H1 (cell line): ENCODE results near the gene DUSP7. TPM values are rescaled to one million over a fixed set of nuclear protein-coding genes. Genes with fewer than 3 reads are reported as not detected.

Experiments
- CTCF ChIA-PET: fragments of 300-600 bp; sonication (Branson Sonifier 250); formaldehyde crosslinking; loops from one replicate; lab custom pipeline; 2021; ENCODE audit not compliant: partially characterized antibody; lab: Charles Lee
- POLR2A ChIA-PET: fragments of 300-600 bp; sonication (Branson Sonifier 250); formaldehyde crosslinking; loops from one replicate; lab custom pipeline; 2021; ENCODE audit warnings: inconsistent platforms; ENCODE audit not compliant: partially characterized antibody; lab: Charles Lee
- DNase-seq, 2 experiments: peaks; one replicate each; pipeline versions ENCODE4 v3.0.0 to v3.0.0-alpha.2; 2010 to 2022; ENCODE audit warnings: low spot score in 2 of 2, low read depth in 1 of 2, mixed read lengths in 1 of 2
- FAIRE-seq: peaks from 2 replicates; lab custom pipeline; 2011; peaks lifted over from hg19 to GRCh38; lab: Jason Lieb, UNC
- H2AFZ ChIP-seq: 2 replicates; pipeline ENCODE4 v1.8.1; 2012; ENCODE audit warnings: low read length, inconsistent platforms
- H2AK5ac ChIP-seq: 2 replicates; pipeline ENCODE4 v1.6.1; 2013; ENCODE audit warnings: low read depth, low read length
- H2BK120ac ChIP-seq: replicated peaks from 2 replicates; pipeline ENCODE3; 2013; ENCODE audit warnings: low read depth, low read length, inconsistent platforms
- H2BK12ac ChIP-seq: 2 replicates; pipeline ENCODE4 v1.6.1; 2013; ENCODE audit warnings: low read depth, low read length
- H2BK15ac ChIP-seq: 2 replicates; pipeline ENCODE4 v1.6.1; 2013; ENCODE audit warnings: low read length
- H2BK20ac ChIP-seq: 2 replicates; pipeline ENCODE4 v1.6.1; 2013; ENCODE audit warnings: low read length
- H2BK5ac ChIP-seq: 2 replicates; pipeline ENCODE4 v1.6.1; 2013; ENCODE audit warnings: low read depth, low read length
- H3K14ac ChIP-seq: 2 replicates; pipeline ENCODE4 v1.6.1; 2013; ENCODE audit warnings: inconsistent platforms; ENCODE audit not compliant: insufficient read length
- H3K18ac ChIP-seq: 2 replicates; pipeline ENCODE4 v1.6.1; 2013; ENCODE audit warnings: low read length; ENCODE audit errors: extremely low read depth
- H3K23ac ChIP-seq: 2 replicates; pipeline ENCODE4 v1.6.1; 2013; ENCODE audit warnings: inconsistent platforms; ENCODE audit not compliant: insufficient read length
- H3K23me2 ChIP-seq: 2 replicates; pipeline ENCODE4 v1.6.1; 2013; ENCODE audit warnings: low read depth, low read length
- H3K27ac ChIP-seq: 2 replicates; pipeline ENCODE4 v1.6.1; 2011; ENCODE audit warnings: low read depth, low read length, inconsistent platforms
- H3K27me3 ChIP-seq, 4 experiments: replicated peaks in 1 of 4; 1 replicate in 1 of 4; 2 replicates in 3 of 4; pipeline versions ENCODE4 v1.6.1 to v1.8.1; 2011 to 2013; ENCODE audit warnings: low read length in 3 of 4, mild to moderate bottlenecking in 3 of 4, inconsistent platforms in 2 of 4, mixed read lengths in 2 of 4, moderate library complexity in 1 of 4; ENCODE audit not compliant: control insufficient read depth in 3 of 4, insufficient read depth in 3 of 4; ENCODE audit errors: extremely low read depth in 1 of 4
- H3K36me3 ChIP-seq, 4 experiments: 2 replicates each; pipeline versions ENCODE4 v1.6.1 to v1.8.1; 2011 to 2013; ENCODE audit warnings: mild to moderate bottlenecking in 4 of 4, low read length in 3 of 4, moderate library complexity in 2 of 4, control low read depth in 1 of 4, inconsistent platforms in 1 of 4; ENCODE audit not compliant: insufficient read depth in 4 of 4, control insufficient read depth in 2 of 4
- H3K4ac ChIP-seq: replicated peaks from 2 replicates; pipeline ENCODE3; 2013; ENCODE audit warnings: low read length, low read depth, mixed read lengths, inconsistent platforms; ENCODE audit not compliant: insufficient read length
- H3K4me1 ChIP-seq, 4 experiments: replicated peaks in 1 of 4; 1 replicate in 1 of 4; 2 replicates in 3 of 4; pipeline versions ENCODE4 v1.6.1 to v1.8.1; 2011 to 2013; ENCODE audit warnings: low read length in 3 of 4, inconsistent platforms in 2 of 4, mixed read lengths in 1 of 4; ENCODE audit not compliant: insufficient read depth in 4 of 4, control insufficient read depth in 3 of 4
- H3K4me2 ChIP-seq, 2 experiments: 2 replicates each; pipeline versions ENCODE4 v1.6.1 to v1.8.1; 2011 to 2013; ENCODE audit warnings: low read depth in 2 of 2, low read length in 2 of 2, control low read depth in 1 of 2, inconsistent platforms in 1 of 2, mild to moderate bottlenecking in 1 of 2; ENCODE audit not compliant: insufficient read depth in 1 of 2
- H3K4me3 ChIP-seq, 4 experiments: fragments of 200-600, 300-600 bp in 1 of 4; sonication (generic), shearing (Covaris generic), sonication (Bioruptor Twin) in 1 of 4; 2 replicates each; pipeline versions ENCODE4 v1.5.1 to v1.8.1; 2011 to 2016; ENCODE audit warnings: low read length in 4 of 4, low read depth in 3 of 4, control low read depth in 2 of 4, inconsistent platforms in 2 of 4, mild to moderate bottlenecking in 2 of 4, mixed read lengths in 1 of 4, moderate library complexity in 1 of 4; ENCODE audit not compliant: insufficient read depth in 2 of 4; ENCODE audit errors: extremely low read depth in 1 of 4
- H3K56ac ChIP-seq: replicated peaks from 2 replicates; pipeline ENCODE3; 2013; ENCODE audit warnings: low read depth, mild to moderate bottlenecking, mixed read lengths, low read length, inconsistent platforms; ENCODE audit not compliant: insufficient read length
- H3K79me1 ChIP-seq: 2 replicates; pipeline ENCODE4 v1.6.1; 2013; ENCODE audit warnings: low read depth, low read length, control low read depth
- H3K79me2 ChIP-seq, 2 experiments: 2 replicates each; pipeline versions ENCODE4 v1.6.1 to v1.8.1; 2012 to 2013; ENCODE audit warnings: low read length in 2 of 2, mild to moderate bottlenecking in 2 of 2, inconsistent platforms in 1 of 2; ENCODE audit not compliant: insufficient read depth in 2 of 2, control insufficient read depth in 1 of 2
- H3K9ac ChIP-seq, 4 experiments: replicated peaks in 1 of 4; 1 replicate in 1 of 4; 2 replicates in 3 of 4; pipeline versions ENCODE4 v1.6.1 to v1.8.1; 2011 to 2013; ENCODE audit warnings: low read depth in 3 of 4, low read length in 3 of 4, control low read depth in 2 of 4, mild to moderate bottlenecking in 2 of 4, moderate library complexity in 2 of 4, inconsistent platforms in 1 of 4; ENCODE audit errors: extremely low read depth in 1 of 4
- H3K9me3 ChIP-seq, 2 experiments: 2 replicates each; pipeline versions ENCODE4 v1.6.1 to v1.8.1; 2012 to 2013; ENCODE audit warnings: mild to moderate bottlenecking in 2 of 2, moderate library complexity in 2 of 2, control low read depth in 1 of 2, inconsistent platforms in 1 of 2, low read depth in 1 of 2, low read length in 1 of 2, mixed read lengths in 1 of 2; ENCODE audit not compliant: insufficient read depth in 2 of 2
- H4K20me1 ChIP-seq, 2 experiments: replicated peaks in 1 of 2; 2 replicates each; pipeline versions ENCODE3 to v1.8.1; 2011 to 2013; ENCODE audit warnings: inconsistent platforms in 2 of 2, low read length in 2 of 2, mild to moderate bottlenecking in 1 of 2; ENCODE audit not compliant: insufficient read depth in 2 of 2, control insufficient read depth in 1 of 2
- H4K5ac ChIP-seq: 2 replicates; pipeline ENCODE4 v1.6.1; 2013; ENCODE audit warnings: low read length, low read depth, mixed read lengths, inconsistent platforms; ENCODE audit not compliant: insufficient read length
- H4K8ac ChIP-seq: 2 replicates; pipeline ENCODE4 v1.8.0; 2013; ENCODE audit warnings: mild to moderate bottlenecking, moderate library complexity, low read length, inconsistent platforms; ENCODE audit not compliant: insufficient read depth; ENCODE audit errors: extremely low read depth
- H4K91ac ChIP-seq: replicated peaks from 2 replicates; pipeline ENCODE3; 2013; ENCODE audit warnings: low read length, mixed read lengths, inconsistent platforms; ENCODE audit not compliant: insufficient read length
- CTBP2 ChIP-seq: IDR thresholded peaks from 2 replicates; pipeline ENCODE4 v1.7.0; 2011; ENCODE audit warnings: borderline replicate concordance, mild to moderate bottlenecking, moderate library complexity, mixed read lengths, low read length; ENCODE audit not compliant: insufficient read depth, insufficient read length
- KDM1A ChIP-seq: fragments of 200-600, 300-600 bp; sonication (generic); IDR thresholded peaks from 2 replicates; pipeline ENCODE4 v1.7.1; 2016; ENCODE audit warnings: mild to moderate bottlenecking, low read length, borderline replicate concordance
- MAFK ChIP-seq: IDR thresholded peaks from 2 replicates; pipeline ENCODE4 v1.6.1; 2012; ENCODE audit warnings: low read depth, mild to moderate bottlenecking, improper control_type of control experiment, low read length
- NANOG ChIP-seq: IDR thresholded peaks from 2 replicates; pipeline ENCODE4 v1.6.1; 2011; ENCODE audit warnings: low read length, low read depth, mild to moderate bottlenecking, inconsistent platforms; ENCODE audit not compliant: insufficient read depth, poor library complexity, severe bottlenecking
- SP4 ChIP-seq: IDR thresholded peaks from 2 replicates; pipeline ENCODE4 v1.6.1; 2012; ENCODE audit warnings: low read length, inconsistent platforms
- TAF7 ChIP-seq: optimal IDR thresholded peaks from 2 replicates; pipeline ENCODE3; 2011; ENCODE audit warnings: low read depth, mild to moderate bottlenecking, inconsistent platforms, low read length, moderate library complexity, borderline replicate concordance
- ZNF274 ChIP-seq: IDR thresholded peaks from 2 replicates; pipeline ENCODE4 v1.7.0; 2012; ENCODE audit warnings: low read length, borderline replicate concordance; ENCODE audit errors: extremely low read depth
- WGBS, 2 experiments: shearing (Covaris generic) in 1 of 2; methylation state at CpG; one replicate each; pipeline versions ENCODE4 v1.1.6 to v1.1.7; 2013 to 2015; ENCODE audit warnings: low lambda C conversion rate in 2 of 2, mixed read lengths in 2 of 2, inconsistent platforms in 1 of 2, low coverage in 1 of 2, missing lambda C conversion rate in 1 of 2; ENCODE audit not compliant: insufficient replicate concordance in 2 of 2, insufficient coverage in 1 of 2, insufficient read length in 1 of 2; ENCODE audit errors: extremely low coverage in 1 of 2, missing lambda C conversion rate in 1 of 2; 5-methylcytosine and 5-hydroxymethylcytosine counted together
- polyA plus RNA-seq, 7 experiments: library from polyadenylated mRNA; depleted of rRNA in 3 of 7; stranded (reverse) in 5 of 7; unstranded in 2 of 7; fragments of >200 nt in 5 of 7; fragments of 200-250 nt in 2 of 7; gene quantifications; 1 replicate in 5 of 7; 2 replicates in 1 of 7; 4 replicates in 1 of 7; pipeline versions ENCODE4 v1.2.1 to v1.2.3, GENCODE V29; 2011 to 2013; ENCODE audit warnings: missing spikeins in 2 of 7, mixed read lengths in 2 of 7
- total RNA-seq: library from RNA; stranded (reverse); fragmentation: NEBNext Ultra II Directional; extraction: Animal tissue kit (Norgen Biotek cat#: 25700); gene quantifications from 2 replicates; pipeline ENCODE4 v1.2.1, GENCODE V29; 2021
- TF ChIP-seq, protein P1 (sequence below), 3 experiments: IDR thresholded peaks; 1 replicate in 2 of 3; 2 replicates in 1 of 3; pipeline versions ENCODE4 v1.5.1 to v1.6.1; 2011; ENCODE audit warnings: low read length in 3 of 3, mild to moderate bottlenecking in 3 of 3, inconsistent platforms in 2 of 3, low read depth in 1 of 3, moderate library complexity in 1 of 3; ENCODE audit not compliant: insufficient read depth in 1 of 3; ENCODE audit errors: control extremely low read depth in 1 of 3

The DUSP7 gene
- total and polyA plus RNA-seq, 2 of the 8 experiments (the other 6 are each of a cell fraction or from before 2014, with no cell fraction given): 19.4 to 24.9 TPM

DNA sequence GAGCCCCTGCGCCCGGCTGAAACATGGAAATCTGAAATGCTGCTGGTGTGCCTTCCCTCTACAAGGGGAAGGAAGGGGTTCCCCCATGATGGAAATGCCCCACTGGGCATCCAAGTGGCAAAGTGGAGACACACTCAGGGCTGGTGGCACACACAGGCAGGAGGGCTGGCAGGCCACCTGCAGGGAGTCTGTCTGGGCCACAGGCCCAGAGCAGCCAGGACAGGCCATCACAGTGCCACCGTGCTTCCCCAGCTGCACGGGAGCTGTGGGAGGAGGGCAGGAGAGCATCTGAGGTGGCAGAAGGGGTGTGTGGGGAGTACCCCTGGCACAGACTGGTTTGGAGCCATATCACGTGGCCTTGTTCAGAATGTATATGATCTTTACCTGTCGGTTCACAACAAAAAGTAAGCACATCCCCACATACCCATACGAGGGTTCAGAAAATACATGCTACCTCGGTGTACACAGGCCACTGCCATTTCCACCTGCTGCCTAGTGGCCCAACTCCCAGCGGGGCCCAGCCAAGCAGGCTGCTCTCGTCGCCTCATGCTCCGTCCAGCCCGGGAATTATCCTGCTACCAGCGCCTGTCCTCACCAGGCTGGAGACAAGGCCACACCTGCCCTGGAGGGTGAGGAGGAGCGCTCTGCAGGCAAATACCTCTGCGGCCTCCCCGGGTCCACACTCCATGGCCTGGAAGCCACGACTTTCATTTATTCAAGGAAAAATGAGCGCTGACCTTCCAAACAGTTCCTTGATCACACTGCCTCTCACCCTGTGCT is 22.6 kb upstream of the DUSP7 start:
- Histone ChIP-seq H3K23ac (no peak overlapping the region), H3K36me3 (peaks cover 0 to 12% (median 3%) of the 10 kb centered on the region in 4 experiments; a peak in 4 of 8 replicates), H3K56ac (no peak overlapping the region), H2BK12ac (no peak overlapping the region), H3K9ac (no peak overlapping the region), H3K79me1 (no peaks in the 10 kb centered on the region), H3K23me2 (no peaks in the 10 kb centered on the region), H4K8ac (peak overlapping the region; percentile 12; the same call in 1 of the 2 replicates), H3K9me3 (no peaks in the 10 kb centered on the region), H2BK120ac (no peak overlapping the region), H3K4me2 (no peak overlapping the region), H3K79me2 (no peaks in the 10 kb centered on the region), H2AFZ (no peak overlapping the region), H4K5ac (no peak overlapping the region), H4K20me1 (peaks cover 2 to 4% of the 10 kb centered on the region in 2 experiments), H3K27ac (no peak overlapping the region), H3K4me1 (no peaks in the 10 kb centered on the region), H2BK20ac (no peak overlapping the region), H2AK5ac (no peak overlapping the region), H2BK15ac (no peak overlapping the region), H3K18ac (no peak overlapping the region), H3K4me3 (no peak overlapping the region), H2BK5ac (no peak overlapping the region; the same call in 1 of the 2 replicates), H3K27me3 (no peaks in the 10 kb centered on the region; a peak in 2 of 7 replicates), H3K4ac (no peak overlapping the region), H4K91ac (no peak overlapping the region), H3K14ac (no peak overlapping the region)
- 94% methylated on average over 18 of the region's 19 CpGs; no CpG with 5 or more reads in 1 of the 2 experiments for WGBS, 2 experiments
- POLR2A ChIA-PET: interaction anchor here (0.7 to 0.8 kb wide), 2 partner anchors 9 to 115 kb away, joined by 3 read pairs; no protein-coding TSS in a partner anchor
- no peak for FAIRE-seq
- no peak for DNase-seq
- TF ChIP-seq ZNF274 (no peak), CTBP2 (no peak), NANOG (no peak), TAF7 (no peak), MAFK (no peak), SP4 (no peak), KDM1A (no peak)
- TF ChIP-seq, protein P1, sequence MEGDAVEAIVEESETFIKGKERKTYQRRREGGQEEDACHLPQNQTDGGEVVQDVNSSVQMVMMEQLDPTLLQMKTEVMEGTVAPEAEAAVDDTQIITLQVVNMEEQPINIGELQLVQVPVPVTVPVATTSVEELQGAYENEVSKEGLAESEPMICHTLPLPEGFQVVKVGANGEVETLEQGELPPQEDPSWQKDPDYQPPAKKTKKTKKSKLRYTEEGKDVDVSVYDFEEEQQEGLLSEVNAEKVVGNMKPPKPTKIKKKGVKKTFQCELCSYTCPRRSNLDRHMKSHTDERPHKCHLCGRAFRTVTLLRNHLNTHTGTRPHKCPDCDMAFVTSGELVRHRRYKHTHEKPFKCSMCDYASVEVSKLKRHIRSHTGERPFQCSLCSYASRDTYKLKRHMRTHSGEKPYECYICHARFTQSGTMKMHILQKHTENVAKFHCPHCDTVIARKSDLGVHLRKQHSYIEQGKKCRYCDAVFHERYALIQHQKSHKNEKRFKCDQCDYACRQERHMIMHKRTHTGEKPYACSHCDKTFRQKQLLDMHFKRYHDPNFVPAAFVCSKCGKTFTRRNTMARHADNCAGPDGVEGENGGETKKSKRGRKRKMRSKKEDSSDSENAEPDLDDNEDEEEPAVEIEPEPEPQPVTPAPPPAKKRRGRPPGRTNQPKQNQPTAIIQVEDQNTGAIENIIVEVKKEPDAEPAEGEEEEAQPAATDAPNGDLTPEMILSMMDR (IDR thresholded peaks at IDR 0.05; ENCODE audit: control extremely low read depth in 1 of 3, insufficient read depth in 1 of 3, low read depth in 1 of 3, low read length in 3 of 3): no peak
- CTCF ChIA-PET: interaction anchor here (0.9 to 14.6 kb wide), 10 partner anchors 12 to 72 kb away, joined by 3 to 168 read pairs (median 5); no protein-coding TSS in a partner anchor
